Measurements from ENCODE around the gene LGALS16. TPM values are rescaled to one million over a fixed set of nuclear protein-coding genes. Genes with fewer than 3 reads are reported as not detected.

The LGALS16 gene
- polyA plus RNA-seq, 1 donor from 2014 or later, result not detected

GRCh38 chr19:39701291-39701690, 45.6 kb downstream of the LGALS16 start:
- TF ChIP-seq EP300 (conservative IDR thresholded peaks at IDR 0.05; ENCODE audit: poor library complexity, severe bottlenecking) (no peak), TAF1 (IDR thresholded peaks at IDR 0.05; ENCODE audit: low read depth) (no peak), RAD21 (conservative IDR thresholded peaks at IDR 0.05) (no peak), SMC3 (conservative IDR thresholded peaks at IDR 0.05; ENCODE audit: poor library complexity) (no peak), EZH2 (IDR thresholded peaks at IDR 0.05; ENCODE audit: borderline replicate concordance, insufficient read depth, low read length, poor library complexity, severe bottlenecking) (no peak), POLR2AphosphoS5 (IDR thresholded peaks at IDR 0.05) (no peak), CTCF (IDR thresholded peaks at IDR 0.05; ENCODE audit: poor library complexity, severe bottlenecking) (no peak), MXI1 (conservative IDR thresholded peaks at IDR 0.05; ENCODE audit: poor library complexity, severe bottlenecking) (no peak), REST (IDR thresholded peaks at IDR 0.05; ENCODE audit: borderline replicate concordance) (no peak)
- Histone ChIP-seq H3K4me2 (ENCODE audit: low read length) (no peak overlapping the region), H3K9ac (ENCODE audit: low read length) (no peak overlapping the region), H3K27ac (ENCODE audit: low read length) (no peak overlapping the region), H3K79me2 (replicated peaks; ENCODE audit: insufficient read depth, low read length) (no peaks in the 10 kb centered on the region), H4K20me1 (ENCODE audit: insufficient read depth) (no peaks in the 10 kb centered on the region), H2AFZ (ENCODE audit: low read depth, low read length) (no peak overlapping the region), H3K4me3 (ENCODE audit: low read length) (no peak overlapping the region), H3K9me3 (ENCODE audit: low read length) (no peaks in the 10 kb centered on the region), H3K36me3 (ENCODE audit: insufficient read depth, low read length) (no peaks in the 10 kb centered on the region), H3K9me2 (ENCODE audit: insufficient read depth, low read length) (no peaks in the 10 kb centered on the region), H3F3A (ENCODE audit: insufficient read depth, low read length, poor library complexity, severe bottlenecking) (no peaks in the 10 kb centered on the region), H3K27me3 (ENCODE audit: insufficient read depth, low read depth, low read length) (no peaks in the 10 kb centered on the region)

- Histone ChIP-seq H3K4me2 (ENCODE audit: low read length) (no peak within 1 kb of the TSS), H3K9me2 (ENCODE audit: insufficient read depth, low read length) (no peaks in the 10 kb centered on the region), H3F3A (ENCODE audit: insufficient read depth, low read length, poor library complexity, severe bottlenecking) (no peaks in the 10 kb centered on the region), H3K9ac (ENCODE audit: low read length) (no peak within 1 kb of the TSS), H2AFZ (ENCODE audit: low read depth, low read length) (no peak within 1 kb of the TSS), H3K9me3 (ENCODE audit: low read length) (no peaks in the 10 kb centered on the region), H4K20me1 (ENCODE audit: insufficient read depth) (no peaks in the 10 kb centered on the region), H3K79me2 (replicated peaks; ENCODE audit: insufficient read depth, low read length) (no peaks in the 10 kb centered on the region), H3K27me3 (ENCODE audit: insufficient read depth, low read depth, low read length) (no peaks in the 10 kb centered on the region), H3K36me3 (ENCODE audit: insufficient read depth, low read length) (no peaks in the 10 kb centered on the region), H3K4me3 (ENCODE audit: low read length) (no peak within 1 kb of the TSS), H3K27ac (ENCODE audit: low read length) (no peak within 1 kb of the TSS)
- TF ChIP-seq CTCF (IDR thresholded peaks at IDR 0.05; ENCODE audit: poor library complexity, severe bottlenecking) (no peak), EP300 (conservative IDR thresholded peaks at IDR 0.05; ENCODE audit: poor library complexity, severe bottlenecking) (no peak), RAD21 (conservative IDR thresholded peaks at IDR 0.05) (no peak), TAF1 (IDR thresholded peaks at IDR 0.05; ENCODE audit: low read depth) (no peak), POLR2AphosphoS5 (IDR thresholded peaks at IDR 0.05) (no peak), MXI1 (conservative IDR thresholded peaks at IDR 0.05; ENCODE audit: poor library complexity, severe bottlenecking) (no peak), SMC3 (conservative IDR thresholded peaks at IDR 0.05; ENCODE audit: poor library complexity) (no peak), REST (IDR thresholded peaks at IDR 0.05; ENCODE audit: borderline replicate concordance) (no peak), EZH2 (IDR thresholded peaks at IDR 0.05; ENCODE audit: borderline replicate concordance, insufficient read depth, low read length, poor library complexity, severe bottlenecking) (no peak)
Observed at GRCh38 chr19:39704181-39705044, 48.7 kb downstream of the LGALS16 start, which contains the start of gene LGALS14. LGALS14 (plus strand) TSS chr19:39704481; CDS start chr19:39704529, 48 bp downstream.

Measured in neural cell (in vitro differentiated cells).